GM18873 (cell line): ENCODE measurements around the gene EGFL7.
"Not testable (repeated sequence)": the region's sequence is repeated elsewhere in the genome, so short reads cannot be mapped to it uniquely, and the experiment has no call there.

ENCODE experiments used
- ATAC-seq: cut with Tn5 transposase; IDR thresholded peaks from one replicate; pipeline ENCODE4 v1.9.1; 2021; ENCODE audit warnings: mild to moderate bottlenecking, moderate library complexity, moderate number of reproducible peaks; ENCODE audit not compliant: unreplicated experiment, low FRiP score

EGFL7 gene

DNA sequence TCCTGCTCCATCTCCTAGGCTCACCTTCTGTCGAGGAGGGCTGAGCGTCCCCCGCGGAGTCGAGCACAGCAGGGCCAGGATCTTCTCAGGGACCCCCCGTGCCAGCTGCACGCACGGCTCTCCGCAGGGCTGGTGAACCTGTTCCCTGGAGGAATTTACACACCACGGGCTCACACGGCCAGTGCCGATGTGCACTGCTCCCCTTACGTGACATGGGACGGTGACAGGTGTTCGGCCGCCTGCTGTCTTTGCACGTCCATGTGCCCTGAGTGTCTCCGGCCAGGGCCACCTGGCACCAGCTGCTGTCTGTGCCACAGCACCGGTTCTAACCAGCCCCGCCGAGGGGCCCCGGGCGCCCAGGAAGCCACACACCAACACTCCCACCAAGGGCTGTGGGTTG lies 33.2 kb downstream of the EGFL7 start:
- ATAC-seq, result no peak

DNA sequence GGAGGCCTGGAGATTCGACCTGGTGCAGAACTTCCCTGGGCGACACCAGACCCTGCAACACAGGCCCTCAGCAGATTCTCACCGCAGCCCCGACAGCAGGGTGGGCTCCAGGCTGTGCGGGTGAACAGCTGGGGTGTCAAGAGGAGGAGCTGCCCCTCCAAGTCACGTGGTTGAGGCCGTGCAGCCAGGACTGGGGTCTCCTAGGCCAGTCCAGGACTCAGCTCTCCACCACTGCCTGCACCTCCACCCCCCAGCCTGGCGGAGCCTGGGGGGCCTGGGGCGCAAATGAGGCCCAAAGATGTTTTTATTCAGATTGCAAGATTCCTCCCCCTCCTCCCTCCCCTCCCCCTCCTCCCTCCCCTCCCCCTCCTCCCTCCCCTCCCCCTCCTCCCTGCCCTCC lies 33.8 kb downstream of the EGFL7 start:
- ATAC-seq, result no peak

DNA sequence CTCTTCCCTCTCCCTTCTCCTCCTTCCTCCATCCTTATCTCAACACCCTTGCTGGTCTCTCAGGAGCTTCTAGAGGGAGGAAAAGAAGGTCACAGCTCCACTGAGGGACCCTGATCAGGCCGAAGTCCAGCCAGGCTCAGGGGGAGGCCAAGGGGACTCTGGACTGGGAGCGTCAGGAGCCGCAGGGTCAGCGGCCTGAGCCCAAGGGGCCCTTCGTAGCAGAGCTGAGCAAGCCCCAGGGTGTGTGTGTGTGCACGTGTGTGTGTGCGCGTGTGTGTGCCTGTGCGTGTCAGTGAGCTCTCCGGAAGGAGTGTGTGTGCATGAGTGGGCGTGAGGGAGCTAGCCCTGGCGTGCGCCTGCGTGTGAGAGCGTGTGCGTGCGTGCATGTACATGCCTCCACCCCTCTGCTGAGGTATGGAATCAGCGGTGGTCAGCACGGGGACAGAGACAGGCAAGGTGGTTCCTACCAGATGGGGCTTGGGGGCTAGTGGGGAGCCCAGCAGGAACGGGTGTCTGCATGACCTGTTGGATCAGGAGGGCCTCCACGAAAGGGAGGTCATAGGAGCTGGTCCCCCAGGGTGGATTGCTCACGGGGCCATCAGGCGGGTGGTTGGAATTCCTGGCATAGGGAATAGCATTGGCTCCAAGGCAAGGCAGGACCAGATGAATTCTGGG lies 34.6 kb downstream of the EGFL7 start:
- ATAC-seq, result no peak

DNA sequence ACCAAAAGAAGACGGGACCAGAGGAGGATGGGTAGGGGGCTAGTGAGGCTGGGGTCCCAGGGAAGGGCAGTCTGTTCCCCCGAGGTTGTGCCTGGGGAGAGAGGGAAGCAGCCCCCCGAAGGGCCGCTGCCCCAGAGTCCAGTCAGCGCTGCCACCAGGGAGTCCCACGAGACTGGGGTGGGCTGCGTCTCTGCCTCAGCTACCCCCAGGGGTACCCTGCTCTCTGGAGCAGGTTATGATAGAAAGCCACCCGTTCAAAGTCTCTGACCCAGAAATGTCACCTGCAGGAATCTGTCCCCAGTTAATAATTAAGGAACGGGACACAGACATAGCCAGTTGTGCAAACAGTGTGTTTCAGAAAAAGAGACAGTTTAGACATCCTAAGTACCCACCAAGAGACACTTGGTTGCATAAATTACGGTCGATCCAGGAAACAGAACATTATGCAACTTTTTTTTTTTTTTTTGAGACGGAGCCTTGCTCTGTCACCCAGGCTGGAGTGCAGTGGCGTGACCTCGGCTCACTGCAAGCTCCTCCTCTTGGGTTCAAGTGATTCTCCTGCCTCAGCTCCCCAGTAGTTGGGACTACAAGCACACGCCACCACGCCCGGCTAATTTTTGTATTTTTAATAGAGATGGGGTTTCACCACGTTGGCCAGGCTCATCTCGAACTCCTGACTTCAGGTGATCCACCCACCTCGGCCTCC lies 35.3 kb downstream of the EGFL7 start:
- ATAC-seq, result no peak

DNA sequence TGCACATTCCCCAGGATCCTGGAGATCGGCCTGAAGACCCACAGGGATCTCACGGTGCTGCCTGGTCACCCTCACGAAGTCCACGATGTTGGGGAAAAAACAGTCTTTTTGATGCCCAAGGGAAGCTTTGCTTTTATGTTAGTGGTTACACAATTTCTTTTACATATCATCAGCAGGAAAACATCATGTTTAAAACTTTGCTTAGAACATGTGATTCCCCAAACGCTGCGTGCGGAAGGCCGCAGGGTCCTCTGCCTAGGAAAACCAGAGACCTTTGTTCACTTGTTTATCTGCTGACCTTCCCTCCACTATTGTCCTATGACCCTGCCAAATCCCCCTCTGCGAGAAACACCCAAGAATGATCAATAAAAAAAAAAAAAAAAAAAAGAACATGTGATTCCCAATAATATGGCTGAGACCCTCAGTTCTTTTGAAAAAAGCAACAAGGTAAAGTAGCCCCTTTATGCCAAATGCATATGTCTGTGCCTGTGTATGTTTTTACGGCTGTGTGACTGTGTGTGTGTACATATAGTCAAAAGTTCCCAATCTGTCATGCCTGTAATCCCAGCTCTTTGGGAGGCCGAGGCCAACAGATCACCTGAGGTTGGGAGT lies 36.0 kb downstream of the EGFL7 start:
- ATAC-seq, result no peak

DNA sequence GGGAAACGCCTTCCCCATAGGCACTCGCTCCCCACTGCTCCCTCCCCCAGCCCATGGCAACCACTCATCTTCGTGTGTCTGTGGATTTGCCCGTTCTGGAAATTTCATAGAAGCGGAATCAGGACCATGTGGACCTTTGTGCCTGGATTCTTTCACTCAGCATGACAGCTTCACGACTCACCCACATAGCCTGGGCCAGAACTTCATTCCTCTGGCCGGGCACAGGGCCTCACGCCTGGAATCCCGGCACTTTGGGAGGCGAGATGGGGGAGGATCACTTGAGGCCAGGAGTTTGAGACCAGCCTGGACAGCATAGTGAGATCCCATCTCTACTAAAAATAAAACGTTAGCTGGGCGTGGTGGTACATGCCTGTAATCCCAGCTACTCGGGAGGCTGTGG lies 37.6 kb downstream of the EGFL7 start:
- ATAC-seq, result no peak

DNA sequence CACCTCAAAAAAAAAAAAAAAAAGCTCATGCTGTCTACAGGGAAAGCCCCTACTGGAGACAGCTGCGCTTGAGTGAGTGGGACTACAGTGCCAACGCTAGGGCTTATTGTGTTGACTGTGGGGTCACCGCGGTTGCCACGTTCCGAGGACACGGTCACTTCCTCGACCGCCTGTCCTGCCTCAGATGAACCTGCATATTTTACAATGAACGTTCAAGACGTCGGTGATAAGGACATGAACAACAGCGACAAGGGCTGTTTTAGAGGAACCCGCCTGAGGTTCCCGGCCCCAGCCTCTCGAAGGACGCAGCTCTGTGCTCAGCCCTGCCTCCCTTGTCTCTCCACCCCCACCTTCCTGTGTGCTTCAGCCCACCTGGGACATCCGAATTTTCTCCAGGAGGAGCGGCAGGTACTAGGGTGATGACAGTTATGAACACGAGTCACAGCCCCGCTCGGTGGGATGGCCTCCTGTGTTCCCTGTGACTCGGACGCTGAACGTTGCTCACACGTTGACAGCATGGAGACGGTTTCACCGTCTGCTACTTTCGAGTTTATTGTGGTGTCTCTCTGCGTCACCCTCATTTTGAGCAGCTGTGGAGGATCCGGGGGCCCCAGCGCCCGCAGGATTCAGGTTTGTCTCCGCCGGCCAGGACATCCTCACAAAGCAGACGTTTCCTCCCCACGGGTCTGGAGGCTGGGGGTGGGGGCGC lies 38.4 kb downstream of the EGFL7 start:
- ATAC-seq, result no peak

DNA sequence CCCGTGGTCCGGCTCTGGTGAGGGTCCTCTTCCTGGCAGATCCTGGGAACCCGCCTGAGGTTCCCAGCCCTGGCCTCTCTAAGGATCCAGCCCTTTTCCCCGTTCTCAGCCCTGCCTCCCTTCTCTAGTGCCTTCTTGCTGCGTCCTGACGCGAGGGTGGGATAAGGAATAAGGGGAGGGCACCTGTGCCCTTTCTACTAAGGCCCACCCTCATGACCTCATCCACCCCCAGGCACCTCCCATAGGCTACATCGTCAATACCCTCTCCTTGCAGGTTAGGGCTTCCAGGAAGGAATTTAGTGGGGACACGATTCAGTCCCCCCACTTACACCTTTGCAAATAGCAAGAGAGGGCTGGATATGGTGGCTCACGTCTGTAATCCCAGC lies 38.9 kb downstream of the EGFL7 start:
- no peak for ATAC-seq

DNA sequence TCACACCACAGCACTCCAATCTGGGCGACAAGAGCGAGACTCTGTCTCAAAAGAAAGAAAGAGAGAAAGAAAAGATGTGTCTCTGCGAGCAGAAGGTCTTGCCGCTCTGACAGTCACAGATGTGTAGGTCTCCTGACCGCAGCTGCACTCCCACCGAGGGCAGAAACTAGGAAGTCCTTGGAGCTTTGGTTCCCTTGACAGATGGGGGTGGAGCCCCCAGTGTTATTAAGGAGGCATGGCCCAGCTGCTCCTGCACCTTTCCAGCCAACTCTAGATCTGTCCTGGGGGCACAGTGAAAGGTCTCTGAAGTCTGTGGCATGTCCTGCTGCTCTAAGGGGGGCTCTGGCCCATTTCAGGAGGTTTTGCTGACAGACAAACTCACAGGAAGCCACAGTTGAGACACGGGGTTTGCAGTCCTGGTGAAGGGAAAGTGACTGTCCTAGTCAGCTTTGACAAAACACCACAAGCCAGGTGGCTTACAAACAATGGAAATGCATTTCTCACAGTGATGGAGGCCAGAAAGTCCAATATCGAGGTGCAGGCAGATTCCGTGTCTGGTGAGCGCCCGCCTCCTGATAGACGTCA lies 40.7 kb downstream of the EGFL7 start:
- no peak for ATAC-seq

DNA sequence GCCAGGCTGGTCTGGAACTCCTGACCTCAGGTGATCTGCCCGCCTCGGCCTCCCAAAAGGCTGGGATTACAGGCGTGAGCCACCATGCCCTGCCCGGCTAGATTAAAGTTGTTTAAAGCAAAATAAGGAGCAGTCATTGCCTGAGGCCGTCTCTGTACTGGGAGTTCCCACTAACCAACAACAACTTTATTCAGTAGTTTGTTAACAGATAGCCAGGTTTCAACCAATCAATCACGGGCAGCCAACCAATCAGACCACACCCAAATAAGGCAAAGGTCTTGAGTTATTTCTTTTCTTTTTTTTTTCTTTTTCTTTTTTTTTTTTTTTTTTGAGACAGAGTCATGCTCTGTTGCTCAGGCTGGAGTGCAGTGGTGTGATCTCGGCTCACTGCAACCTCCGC lies 42.0 kb downstream of the EGFL7 start:
- not testable (repeated sequence) for ATAC-seq

DNA sequence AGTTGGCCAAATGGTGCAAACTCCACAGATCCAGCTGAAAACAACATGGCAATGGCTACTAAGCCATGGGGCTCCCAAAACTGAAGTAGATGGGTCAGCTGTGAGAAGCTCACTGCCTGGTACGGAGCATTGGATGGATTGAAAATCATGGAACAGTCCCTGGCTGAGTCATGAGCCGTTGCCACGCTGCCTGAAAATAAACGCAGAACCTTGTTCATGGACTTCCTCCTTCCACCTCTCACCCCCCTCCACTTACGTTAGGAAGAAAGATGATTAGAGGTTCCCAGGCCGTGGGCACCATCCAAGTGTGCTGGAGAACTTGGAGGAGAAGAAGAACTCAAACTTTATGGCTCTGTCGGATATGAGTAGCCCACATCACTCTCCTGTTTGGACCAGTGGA lies 42.8 kb downstream of the EGFL7 start:
- ATAC-seq, result no peak

DNA sequence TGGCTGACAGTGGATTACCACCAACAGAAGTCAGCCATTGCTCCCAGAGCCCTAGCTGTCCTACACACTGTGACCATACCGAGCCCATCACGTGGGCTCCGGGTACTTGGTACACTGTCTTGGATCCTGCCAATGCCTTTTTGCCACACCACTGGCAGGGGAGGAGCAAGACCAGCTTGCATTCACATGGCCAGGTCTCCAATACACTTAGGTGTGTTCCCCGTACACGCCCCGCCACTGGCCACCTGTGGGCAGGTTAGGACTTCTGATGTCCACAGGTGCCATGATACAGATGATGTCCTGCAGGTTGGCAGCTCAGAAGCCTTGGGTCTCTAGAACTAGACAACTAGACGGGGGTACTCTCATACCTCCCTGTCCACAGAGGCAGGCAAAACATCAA lies 44.3 kb downstream of the EGFL7 start:
- ATAC-seq, result no peak

DNA sequence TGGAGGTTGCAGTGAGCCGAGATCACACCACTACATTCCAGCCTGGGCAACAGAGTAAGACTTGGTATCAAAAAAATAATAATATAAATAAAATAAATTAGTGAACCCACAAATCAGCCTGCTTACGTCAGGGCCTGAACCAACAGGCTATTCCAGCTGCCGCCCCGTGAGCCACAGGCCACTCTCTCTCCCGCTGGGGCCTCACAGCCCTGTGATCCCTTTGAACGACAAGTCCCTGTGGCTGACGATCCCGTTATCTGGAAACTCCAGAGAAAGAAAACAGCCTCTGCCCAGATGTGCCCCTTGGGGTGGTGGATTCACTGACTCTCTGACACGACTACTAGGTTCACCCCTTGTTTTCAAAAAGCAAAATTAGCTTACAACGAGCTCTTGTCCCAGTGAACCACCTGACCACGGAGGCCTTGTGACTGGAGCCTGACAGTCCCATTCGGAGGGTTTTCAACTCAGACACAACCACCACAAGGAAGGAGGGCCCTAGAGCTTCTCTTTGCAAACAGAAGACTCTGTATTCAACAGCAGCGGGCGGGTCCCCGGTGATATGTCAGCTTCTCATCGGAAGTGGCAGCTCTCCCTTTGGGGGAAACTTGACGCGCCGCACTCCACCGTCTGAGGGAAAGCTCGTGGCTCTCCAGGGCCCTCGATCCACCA lies 45.3 kb downstream of the EGFL7 start:
- no peak for ATAC-seq

DNA sequence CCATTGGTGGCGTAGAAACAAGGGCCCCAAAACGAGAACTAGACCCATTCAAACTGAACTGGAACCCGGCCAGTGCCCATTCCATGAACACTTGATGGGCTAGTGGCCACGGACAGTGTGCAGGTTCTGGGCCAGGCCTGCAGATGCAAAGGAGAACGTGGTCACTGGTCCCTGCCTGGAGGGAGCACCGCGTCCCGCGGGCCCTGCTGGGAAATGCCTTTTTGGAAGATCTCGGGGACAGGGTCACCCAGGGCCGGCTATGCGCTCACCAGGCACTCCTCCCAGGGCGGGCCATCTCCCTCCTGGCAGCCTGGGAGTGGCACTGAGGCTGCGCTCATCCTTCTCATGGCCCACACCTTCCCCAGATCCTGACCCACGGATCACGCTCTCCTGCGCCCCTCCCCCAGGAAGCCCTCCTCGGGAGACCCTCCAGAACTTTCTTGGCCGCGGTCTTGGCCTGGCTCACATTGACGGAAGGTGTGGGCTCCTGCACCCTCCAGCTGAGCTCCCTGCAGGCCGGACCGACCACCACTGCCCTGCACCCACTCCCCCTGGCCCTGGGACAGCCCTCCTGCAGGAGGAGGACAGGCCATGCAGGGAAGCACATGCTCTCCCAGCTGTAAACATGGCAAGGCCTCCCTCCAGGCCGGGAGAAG lies 46.9 kb downstream of the EGFL7 start:
- no peak for ATAC-seq

DNA sequence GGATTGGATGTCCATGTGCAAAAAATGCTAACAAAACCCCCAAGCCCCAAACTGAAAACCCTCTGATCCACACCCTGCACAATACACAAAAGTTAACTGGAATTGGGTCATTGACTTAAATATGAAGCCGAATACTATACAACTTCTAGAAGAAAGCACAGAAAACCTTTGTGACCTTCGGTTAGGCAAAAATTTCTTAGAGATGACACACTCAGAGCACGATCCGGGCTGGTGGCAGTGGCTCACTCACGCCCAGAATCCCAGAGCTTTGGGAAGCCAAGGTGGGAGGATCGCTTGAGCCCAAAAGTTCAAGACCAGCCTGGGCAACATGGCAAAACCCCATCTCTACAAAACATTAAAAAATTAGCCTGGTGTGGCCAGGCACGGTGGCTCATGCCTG lies 47.8 kb downstream of the EGFL7 start:
- ATAC-seq, result no peak

DNA sequence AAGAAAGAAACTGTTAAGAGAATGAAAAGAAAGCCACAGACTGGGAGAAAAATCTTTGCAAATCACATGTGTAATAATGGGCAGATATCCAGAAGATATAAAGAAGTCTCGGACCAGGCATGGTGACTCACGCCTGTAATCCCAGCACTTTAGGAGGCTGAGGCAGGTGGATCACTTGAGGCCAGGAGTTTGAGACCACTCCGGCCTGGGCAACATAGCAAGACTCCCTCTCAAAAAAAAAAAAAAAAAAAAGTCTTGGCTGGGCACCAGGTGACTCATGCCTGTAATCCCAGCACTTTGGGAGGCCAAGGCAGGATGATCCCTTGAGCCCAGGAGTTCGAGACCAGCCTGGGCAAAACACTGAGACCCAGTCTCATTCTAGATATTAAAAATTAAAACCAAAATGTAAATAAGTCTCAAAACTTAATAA lies 48.5 kb downstream of the EGFL7 start:
- ATAC-seq, result not testable (repeated sequence)

DNA sequence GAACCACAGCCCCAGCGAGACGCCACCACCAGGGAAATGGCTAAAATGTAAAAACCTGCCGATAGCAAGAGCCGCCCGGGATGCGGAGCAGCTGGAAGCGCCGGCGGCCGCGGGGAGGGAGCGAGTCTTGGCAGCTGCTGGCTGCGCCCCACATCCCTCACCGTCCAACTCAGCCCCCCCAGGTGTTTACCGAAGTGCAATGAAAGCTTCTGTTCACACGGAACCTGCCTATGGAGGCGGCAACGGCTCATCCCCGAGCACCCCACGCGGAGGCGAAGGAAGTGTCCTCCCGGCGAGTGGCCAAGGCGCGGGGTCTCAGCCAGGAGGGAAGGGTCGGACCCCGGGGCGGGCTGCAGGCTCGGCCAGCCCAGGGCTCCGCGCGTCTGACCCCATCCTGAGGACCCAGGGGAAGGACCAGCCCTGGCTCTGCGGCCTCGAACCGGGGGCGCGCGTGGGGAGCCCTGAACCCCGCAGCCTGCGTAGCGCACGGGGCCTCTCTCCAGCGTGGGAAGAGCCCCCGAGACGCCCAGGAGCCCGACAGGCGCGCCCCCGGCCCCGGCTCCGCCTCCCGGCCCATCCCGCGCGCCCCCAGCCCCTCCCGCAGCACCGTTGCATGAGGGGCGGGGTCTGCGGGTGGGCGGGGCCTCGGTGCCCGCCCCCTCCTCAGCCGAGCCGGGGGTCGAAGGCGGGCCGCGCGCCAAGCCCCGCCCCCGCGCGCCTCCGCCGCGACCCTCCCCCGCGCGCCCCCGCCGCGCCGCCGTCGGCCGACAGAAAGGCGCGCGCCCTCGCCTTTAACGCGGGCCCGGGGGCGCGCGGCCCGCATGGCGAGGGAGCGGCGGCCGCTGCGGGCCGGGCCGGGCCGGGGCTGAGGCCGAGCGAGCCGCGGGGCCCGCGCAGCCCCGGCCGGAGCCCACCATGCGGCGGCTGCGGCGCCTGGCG lies 49.3 kb downstream of the EGFL7 start, which contains the start of gene DIPK1B:
Gene DIPK1B, plus strand, starts transcription at position 822 of the 939 bp plus-strand sequence. Its CDS starts 94 bp downstream, at position 916.
- ATAC-seq, result no peak

DNA sequence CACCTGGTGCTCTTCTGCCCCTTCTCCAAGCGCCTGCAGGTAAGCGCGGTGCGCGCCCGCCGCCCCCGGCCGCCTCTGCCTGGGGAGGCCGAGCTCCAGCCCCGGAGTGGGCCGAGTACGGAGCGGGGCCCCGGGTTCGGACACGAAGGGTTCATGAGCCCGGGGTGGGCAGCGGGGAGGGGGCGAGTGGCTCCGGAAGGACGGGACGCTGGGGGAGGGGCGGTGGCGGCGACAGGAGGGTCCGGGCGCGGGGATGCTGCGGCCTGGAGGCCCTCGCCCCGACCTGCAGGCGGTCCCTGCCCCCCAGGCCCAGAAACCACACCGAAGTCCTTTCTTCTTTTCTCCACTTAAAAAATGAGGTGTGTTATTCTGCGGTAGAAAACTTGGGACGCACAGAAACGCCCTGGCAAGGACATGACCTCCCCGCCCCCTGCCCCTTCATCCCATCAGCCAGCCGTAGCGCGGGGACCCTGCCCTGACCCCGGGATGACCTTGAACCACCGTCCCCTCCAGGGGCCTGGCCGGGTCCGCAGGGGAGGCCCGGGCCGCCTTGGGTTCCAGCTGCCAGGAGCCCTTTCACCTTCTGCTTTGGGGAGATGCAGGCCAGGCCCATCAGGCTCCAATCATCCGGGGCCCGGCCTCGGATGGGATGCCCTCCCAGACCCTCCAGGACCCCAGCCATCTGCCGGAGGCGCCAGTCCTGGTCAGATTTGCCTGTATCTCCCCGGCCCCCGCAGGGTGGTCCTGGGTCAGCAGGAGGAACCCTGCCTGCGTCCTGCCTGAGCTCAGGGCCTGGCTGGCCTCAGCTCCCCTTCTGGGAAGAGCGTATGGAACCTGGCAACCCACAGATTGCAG lies 50.2 kb downstream of the EGFL7 start:
- ATAC-seq, result no peak
